ENCODE results near the gene GALK2.
"Not testable (repeated sequence)": the region's sequence is repeated elsewhere in the genome, so short reads cannot be mapped to it uniquely, and the experiment has no call there.

GALK2 gene

GRCh38 chr15:49315391-49315823, 145.4 kb downstream of the GALK2 start:
- FAIRE-seq = no peak
- no peak for DNase-seq (ENCODE audit: extremely low spot score, insufficient read length, low read depth)

DNA sequence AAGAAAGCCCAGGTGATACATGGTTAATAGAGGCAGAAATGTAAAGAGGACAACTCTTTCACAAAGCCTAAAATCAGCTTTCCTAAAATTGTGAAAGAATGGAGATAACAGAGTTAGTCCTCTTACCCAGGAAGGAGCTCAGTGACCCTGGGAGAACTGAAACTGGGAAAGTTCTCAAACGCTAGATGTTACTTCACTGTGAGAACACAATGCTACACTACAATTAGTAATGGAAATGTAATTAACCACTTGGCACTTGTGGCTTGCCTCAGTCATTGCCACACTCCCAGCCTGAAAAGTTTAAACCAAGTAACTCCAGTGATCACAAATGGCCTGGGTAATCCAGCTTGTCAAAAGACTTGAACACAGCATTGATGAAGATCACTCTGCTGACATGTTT, 150.3 kb downstream of the GALK2 start:
- FAIRE-seq = no peak
- DNase-seq (ENCODE audit: extremely low spot score, insufficient read length, low read depth) = no peak

- no peak for FAIRE-seq
- no peak for DNase-seq (ENCODE audit: extremely low spot score, insufficient read length, low read depth)
Measured at GRCh38 chr15:49323207-49323606, 153.2 kb downstream of the GALK2 start.

DNA sequence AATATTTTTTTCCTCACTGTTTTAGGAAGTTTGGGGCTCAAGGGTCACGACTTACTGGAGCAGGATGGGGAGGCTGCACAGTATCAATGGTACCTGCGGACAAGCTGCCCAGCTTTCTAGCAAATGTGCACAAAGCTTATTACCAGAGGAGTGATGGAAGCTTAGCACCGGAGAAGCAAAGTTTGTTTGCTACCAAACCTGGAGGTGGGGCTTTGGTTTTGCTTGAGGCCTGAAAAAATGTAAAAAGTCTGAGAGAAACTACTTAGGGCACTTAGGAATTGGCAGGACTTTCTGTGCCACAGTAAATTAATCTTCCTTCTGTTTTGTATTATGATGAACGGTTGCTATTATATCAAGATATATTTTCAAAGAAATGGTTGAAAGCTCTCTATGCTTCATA, 157.9 kb downstream of the GALK2 start:
- FAIRE-seq (no peak), DNase-seq (ENCODE audit: extremely low spot score, insufficient read length, low read depth) (no peak)

DNA sequence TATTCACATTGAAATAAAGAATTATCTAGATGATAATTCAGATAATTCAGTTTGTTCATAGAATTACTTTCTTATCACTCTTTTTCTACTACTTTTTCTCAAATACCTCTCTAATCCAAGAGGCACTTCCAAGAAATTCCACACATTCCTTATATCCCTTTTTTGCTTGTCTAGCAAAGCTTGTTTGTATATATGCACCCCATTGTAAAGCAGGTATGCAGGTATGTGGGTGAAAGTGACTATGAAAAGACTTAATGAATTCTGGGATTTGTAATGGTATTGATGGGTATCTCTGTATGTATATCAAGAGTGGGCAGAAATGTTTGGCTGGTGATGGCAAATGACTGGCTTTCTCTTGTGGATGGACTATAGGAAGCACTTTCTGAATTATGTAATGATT, 158.9 kb downstream of the GALK2 start:
- no peak for FAIRE-seq
- no peak for DNase-seq (ENCODE audit: extremely low spot score, insufficient read length, low read depth)

GRCh38 chr15:49330166-49330565, 160.1 kb downstream of the GALK2 start:
- FAIRE-seq (no peak), DNase-seq (ENCODE audit: extremely low spot score, insufficient read length, low read depth) (no peak)

DNA sequence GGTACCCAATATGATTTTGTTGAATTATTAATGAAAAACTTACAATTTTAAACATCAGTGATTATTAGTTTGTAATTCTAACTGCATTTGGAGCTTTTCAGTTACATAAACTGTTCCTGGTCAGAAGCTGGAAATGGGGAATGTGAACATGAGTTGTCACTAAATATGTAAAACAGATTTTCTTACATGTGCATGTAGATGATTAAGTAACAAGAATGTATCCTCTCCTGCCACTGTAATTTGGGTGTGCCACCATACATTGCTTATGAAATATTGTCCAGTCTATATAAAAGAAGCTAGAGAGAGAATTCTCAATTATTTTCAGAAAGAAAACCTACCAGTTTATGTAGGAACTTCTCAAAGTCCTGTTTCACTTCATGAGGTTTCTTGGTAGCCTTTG, 161.4 kb downstream of the GALK2 start:
- DNase-seq (ENCODE audit: extremely low spot score, insufficient read length, low read depth) (no peak), FAIRE-seq (no peak)

GRCh38 chr15:49331951-49332350, 161.9 kb downstream of the GALK2 start:
- DNase-seq (ENCODE audit: extremely low spot score, insufficient read length, low read depth) = no peak
- no peak for FAIRE-seq

GRCh38 chr15:49339656-49340055, 169.6 kb downstream of the GALK2 start:
- no peak for FAIRE-seq
- no peak for DNase-seq (ENCODE audit: extremely low spot score, insufficient read length, low read depth)

DNA sequence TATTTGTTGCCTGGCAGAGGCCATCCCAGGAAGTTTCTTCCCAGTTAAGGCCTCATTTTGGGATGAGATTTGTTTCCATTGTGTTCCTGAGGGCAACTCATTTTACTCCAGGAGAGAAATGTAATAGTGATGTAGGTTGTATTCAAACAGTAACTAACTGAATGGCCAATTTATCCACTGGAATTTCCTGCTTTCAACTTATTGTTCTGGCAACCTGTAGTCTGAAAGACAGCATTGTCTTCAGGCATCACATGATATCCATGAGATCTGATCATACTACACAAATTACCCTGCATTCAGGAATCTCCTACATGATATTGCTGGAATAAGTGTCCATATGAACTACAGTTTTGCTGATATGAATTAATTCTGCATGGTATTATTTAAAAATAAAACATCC, 173.5 kb downstream of the GALK2 start:
- FAIRE-seq (no peak), DNase-seq (ENCODE audit: extremely low spot score, insufficient read length, low read depth) (no peak)

- DNase-seq (ENCODE audit: extremely low spot score, insufficient read length, low read depth); FAIRE-seq: not testable (repeated sequence)
Measured at GRCh38 chr15:49354439-49354838, 184.4 kb downstream of the GALK2 start.

DNA sequence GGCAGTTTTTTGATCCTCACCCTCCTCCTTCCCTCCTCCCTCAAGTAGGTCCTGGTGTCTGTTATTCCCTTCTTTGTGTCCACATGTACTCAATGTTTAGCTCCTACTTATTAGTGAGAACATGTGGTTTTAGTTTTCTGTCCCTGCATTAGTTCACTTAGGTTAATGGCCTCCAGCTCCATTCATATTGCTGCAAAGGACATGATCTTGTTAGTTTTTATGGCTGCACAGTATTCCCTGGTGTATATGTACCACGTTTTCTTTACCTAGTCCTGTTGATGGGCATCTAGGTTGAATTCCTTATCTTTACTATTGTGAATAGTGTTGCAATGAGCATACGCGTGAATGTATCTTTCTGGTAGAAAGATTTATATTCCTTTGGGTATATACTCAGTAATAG, 191.3 kb downstream of the GALK2 start:
- DNase-seq (ENCODE audit: extremely low spot score, insufficient read length, low read depth) = no peak
- no peak for FAIRE-seq

GRCh38 chr15:49366496-49366895, 196.4 kb downstream of the GALK2 start:
- FAIRE-seq = no peak

DNA sequence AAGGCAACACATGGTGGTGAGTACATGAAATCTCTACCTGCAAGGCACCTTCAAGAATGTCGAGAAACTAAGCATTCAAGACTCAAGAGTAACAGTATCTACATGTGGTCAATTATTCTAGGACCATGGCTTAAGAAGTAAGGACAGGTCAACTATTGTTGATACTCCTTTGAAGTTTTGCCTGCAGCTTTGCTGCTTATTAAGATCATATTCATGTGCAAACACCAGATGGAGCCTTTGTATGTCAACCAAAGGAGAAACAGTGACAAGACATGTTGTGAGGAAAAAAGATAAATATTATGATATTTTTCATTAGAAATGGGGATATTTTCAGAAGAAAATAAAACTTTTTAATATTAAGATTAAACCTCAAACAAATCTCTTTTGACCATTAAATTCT, 200.7 kb downstream of the GALK2 start:
- DNase-seq (ENCODE audit: extremely low spot score, insufficient read length, low read depth) = no peak
- no peak for FAIRE-seq

More at GRCh38 chr15:49366496-49366895, 196.4 kb downstream of the GALK2 start:
- DNase-seq (ENCODE audit: extremely low spot score, insufficient read length, low read depth) = no peak

- no peak for DNase-seq (ENCODE audit: extremely low spot score, insufficient read length, low read depth)
- no peak for FAIRE-seq
Measured at GRCh38 chr15:49372366-49372765, 202.3 kb downstream of the GALK2 start.

DNA sequence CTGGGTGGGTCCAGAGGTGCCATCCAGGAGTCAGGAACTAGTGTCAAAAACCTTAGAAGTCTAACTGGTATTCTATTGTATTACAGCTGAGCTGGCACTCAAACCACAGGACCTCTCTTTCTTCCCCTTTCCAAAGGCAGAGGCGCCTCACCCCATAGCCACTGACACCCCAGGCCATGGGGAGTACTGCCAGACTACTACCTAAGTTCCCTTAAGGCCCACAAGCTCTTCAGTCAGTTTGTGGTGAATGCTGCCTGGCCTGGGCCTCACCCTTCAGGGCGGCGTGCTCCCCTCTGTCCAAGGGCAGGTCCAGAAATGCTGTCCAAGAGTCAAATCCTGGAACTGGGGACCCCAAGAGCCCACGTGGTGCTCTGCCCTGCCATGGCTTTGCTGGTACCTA, 209.9 kb downstream of the GALK2 start:
- FAIRE-seq (no peak), DNase-seq (ENCODE audit: extremely low spot score, insufficient read length, low read depth) (no peak)

DNA sequence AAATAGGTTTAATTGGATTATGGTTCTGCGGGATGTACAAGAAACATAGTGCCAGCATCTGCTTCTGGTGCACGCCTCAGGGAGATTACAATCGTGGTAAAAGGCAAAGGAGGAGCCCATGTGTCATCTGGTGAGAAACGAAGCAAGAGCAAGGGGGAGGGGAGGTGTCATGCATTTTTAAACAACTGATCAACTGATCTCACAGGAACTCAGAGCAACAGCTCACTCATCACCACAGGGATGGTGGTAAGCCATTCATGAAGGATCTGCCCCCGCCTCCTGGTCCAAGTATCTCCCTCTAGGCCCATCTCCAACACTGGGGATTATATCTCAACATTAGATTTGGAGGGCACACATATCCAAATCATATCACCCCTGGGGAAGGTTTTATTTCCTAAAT, 210.9 kb downstream of the GALK2 start:
- FAIRE-seq = no peak
- no peak for DNase-seq (ENCODE audit: extremely low spot score, insufficient read length, low read depth)

Measured in GM18507 (cell line).